PC-9 (cell line): Measurements from ENCODE around the gene EHBP1. TPM values are rescaled to one million over a fixed set of nuclear protein-coding genes. Genes with fewer than 3 reads are reported as not detected.

Experiments
- BruUV-seq: library from RNA; stranded (reverse); fragments of 400-500 nt; replicated peaks from 2 replicates; lab custom pipeline; 2021; lab: Mats Ljungman, UMichigan
- CTCF ChIA-PET: fragments of 300-600 bp; sonication (Branson Sonifier 250); formaldehyde crosslinking; loops from one replicate; lab custom pipeline; 2022; ENCODE audit warnings: antibody characterized with exemption; lab: Charles Lee
- POLR2A ChIA-PET: fragments of 300-600 bp; sonication (Branson Sonifier 250); formaldehyde crosslinking; loops from one replicate; lab custom pipeline; 2022; ENCODE audit warnings: antibody characterized with exemption; ENCODE audit not compliant: unreplicated experiment; lab: Charles Lee
- DNase-seq, 2 experiments: peaks; one replicate each; pipeline versions ENCODE4 v3.0.0 to v3.0.0-alpha.2; 2015 to 2022; ENCODE audit warnings: mixed read lengths in 1 of 2
- H2AFZ ChIP-seq: fragments of 200-600 bp; sonication (generic); 2 replicates; pipeline ENCODE4 v1.8.1; 2017; ENCODE audit warnings: antibody characterized with exemption
- H3F3A ChIP-seq: fragments of 200-600 bp; sonication (generic); 2 replicates; pipeline ENCODE4 v1.8.1; 2017; ENCODE audit warnings: antibody characterized with exemption, mild to moderate bottlenecking, low read depth; ENCODE audit not compliant: insufficient read depth
- H3K27ac ChIP-seq: fragments of 200-600 bp; sonication (generic); 2 replicates; pipeline ENCODE4 v1.6.1; 2016; ENCODE audit warnings: mixed run types
- H3K27me3 ChIP-seq: fragments of 200-600 bp; sonication (generic); 2 replicates; pipeline ENCODE4 v1.6.1; 2016; ENCODE audit warnings: low read depth, mixed run types; ENCODE audit not compliant: insufficient read depth
- H3K36me3 ChIP-seq: fragments of 200-600 bp; sonication (generic); 2 replicates; pipeline ENCODE4 v1.6.1; 2016; ENCODE audit warnings: low read depth, mixed run types
- H3K4me1 ChIP-seq: fragments of 200-600 bp; sonication (generic); replicated peaks from 2 replicates; pipeline ENCODE4 v1.6.1; 2016; ENCODE audit warnings: mixed run types; ENCODE audit not compliant: insufficient read depth
- H3K4me2 ChIP-seq: fragments of 200-600 bp; sonication (generic); 2 replicates; pipeline ENCODE4 v1.6.1; 2017; ENCODE audit warnings: mixed run types
- H3K4me3 ChIP-seq: fragments of 200-600 bp; sonication (generic); 2 replicates; pipeline ENCODE4 v1.6.1; 2016; ENCODE audit warnings: mixed run types
- H3K79me2 ChIP-seq: fragments of 200-600 bp; sonication (generic); 2 replicates; pipeline ENCODE4 v1.6.1; 2017; ENCODE audit warnings: low read depth, mixed run types
- H3K9me2 ChIP-seq: fragments of 200-600 bp; sonication (generic); 2 replicates; pipeline ENCODE4 v1.8.1; 2017; ENCODE audit warnings: mild to moderate bottlenecking; ENCODE audit not compliant: insufficient read depth
- H3K9me3 ChIP-seq: fragments of 200-600 bp; sonication (generic); 2 replicates; pipeline ENCODE4 v1.8.1; 2016; ENCODE audit warnings: low read depth; ENCODE audit not compliant: insufficient read depth
- H4K20me1 ChIP-seq: fragments of 200-600 bp; sonication (generic); 2 replicates; pipeline ENCODE4 v1.8.1; 2017; ENCODE audit not compliant: insufficient read depth
- EZH2 ChIP-seq: fragments of 200-600 bp; sonication (generic); IDR thresholded peaks from 2 replicates; pipeline ENCODE4 v1.8.0; 2017; ENCODE audit warnings: antibody characterized with exemption, low read depth
- intact Hi-C: fragments of 100-400 bp; cut with micrococcal nuclease; formaldehyde crosslinking; loops from one replicate; pipeline ENCODE4 v1.10.0; 2022; ENCODE audit not compliant: unreplicated experiment
- total RNA-seq: library from RNA; stranded (reverse); gene quantifications from 2 replicates; pipeline ENCODE4 v1.2.3, GENCODE V29; 2021
- TF ChIP-seq, protein P1 (sequence below): fragments of 200-600 bp; sonication (generic); conservative IDR thresholded peaks from 2 replicates; pipeline ENCODE4 v1.6.1; 2017; ENCODE audit warnings: mixed run types, antibody characterized with exemption, mild to moderate bottlenecking, moderate library complexity

EHBP1 gene
- total RNA-seq, 1 experiment from 2014 or later: 100 TPM

- DNase-seq: no peak
- Histone ChIP-seq H3K9me3 (no peaks in the 10 kb centered on the region), H3K27ac (no peak overlapping the region), H3K9me2 (no peaks in the 10 kb centered on the region), H3K36me3 (peaks cover 6% of the 10 kb centered on the region), H3K27me3 (no peaks in the 10 kb centered on the region), H3K4me2 (no peak overlapping the region), H3F3A (no peaks in the 10 kb centered on the region), H3K4me1 (no peaks in the 10 kb centered on the region), H3K4me3 (no peak overlapping the region), H4K20me1 (no peaks in the 10 kb centered on the region), H3K79me2 (no peaks in the 10 kb centered on the region), H2AFZ (no peak overlapping the region)
- TF ChIP-seq, protein P1, sequence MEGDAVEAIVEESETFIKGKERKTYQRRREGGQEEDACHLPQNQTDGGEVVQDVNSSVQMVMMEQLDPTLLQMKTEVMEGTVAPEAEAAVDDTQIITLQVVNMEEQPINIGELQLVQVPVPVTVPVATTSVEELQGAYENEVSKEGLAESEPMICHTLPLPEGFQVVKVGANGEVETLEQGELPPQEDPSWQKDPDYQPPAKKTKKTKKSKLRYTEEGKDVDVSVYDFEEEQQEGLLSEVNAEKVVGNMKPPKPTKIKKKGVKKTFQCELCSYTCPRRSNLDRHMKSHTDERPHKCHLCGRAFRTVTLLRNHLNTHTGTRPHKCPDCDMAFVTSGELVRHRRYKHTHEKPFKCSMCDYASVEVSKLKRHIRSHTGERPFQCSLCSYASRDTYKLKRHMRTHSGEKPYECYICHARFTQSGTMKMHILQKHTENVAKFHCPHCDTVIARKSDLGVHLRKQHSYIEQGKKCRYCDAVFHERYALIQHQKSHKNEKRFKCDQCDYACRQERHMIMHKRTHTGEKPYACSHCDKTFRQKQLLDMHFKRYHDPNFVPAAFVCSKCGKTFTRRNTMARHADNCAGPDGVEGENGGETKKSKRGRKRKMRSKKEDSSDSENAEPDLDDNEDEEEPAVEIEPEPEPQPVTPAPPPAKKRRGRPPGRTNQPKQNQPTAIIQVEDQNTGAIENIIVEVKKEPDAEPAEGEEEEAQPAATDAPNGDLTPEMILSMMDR: no peak
- no peak for TF ChIP-seq EZH2
- BruUV-seq: no TSS peak
- POLR2A ChIA-PET: no interaction called here
- intact Hi-C loops: no loop called here
- CTCF ChIA-PET: no interaction called here
Observed at GRCh38 chr2:62852254-62852653, 146.7 kb downstream of the EHBP1 start.

DNA sequence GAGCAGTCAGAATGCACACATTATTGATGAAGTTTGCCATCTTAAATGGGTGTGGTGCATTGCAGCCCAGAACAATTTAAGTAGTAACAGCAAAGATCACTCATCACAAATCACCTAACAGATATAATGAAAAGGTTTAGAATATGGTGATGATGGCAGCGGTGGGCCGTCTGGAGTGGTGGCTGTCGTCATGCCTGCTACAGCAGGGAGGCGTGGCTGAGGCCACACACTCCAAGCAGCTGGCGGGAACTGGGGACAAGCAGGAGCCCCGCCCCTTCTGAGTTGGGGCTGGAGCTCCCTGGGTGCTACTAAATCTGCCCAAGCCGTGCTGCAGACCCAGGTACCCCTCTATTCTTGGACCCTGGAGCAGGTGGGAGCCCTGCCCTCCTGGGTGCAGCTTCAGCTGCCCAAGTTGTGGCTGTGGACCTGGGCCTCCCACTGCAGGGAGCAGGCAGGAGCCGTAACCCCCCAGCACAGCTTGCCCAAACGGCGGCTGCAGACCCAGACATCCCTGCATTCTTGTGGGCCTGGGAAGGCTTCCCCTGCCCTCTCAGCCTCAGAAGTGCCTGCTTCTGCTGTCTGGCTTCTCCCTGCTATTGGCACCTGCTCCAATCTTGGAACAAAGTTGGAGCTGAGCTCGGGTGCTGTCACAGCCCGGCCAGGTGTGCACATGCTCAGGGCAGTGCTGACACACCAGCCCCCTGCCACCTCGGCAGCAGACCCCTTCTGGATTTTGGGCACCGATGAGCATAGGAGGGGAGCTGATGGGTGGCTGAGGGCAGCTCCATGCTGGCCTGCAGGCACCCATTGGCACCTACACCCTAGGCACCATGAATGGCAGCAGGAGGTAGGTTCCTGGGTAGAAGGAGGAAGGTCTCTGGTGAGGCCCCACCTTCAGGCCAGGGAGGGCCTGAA is 149.3 kb downstream of the EHBP1 start:
- H3K36me3 ChIP-seq: peaks cover 11% of the 10 kb centered on the region

GRCh38 chr2:62856228-62857040 is 150.9 kb downstream of the EHBP1 start:
- Histone ChIP-seq H4K20me1 (no peaks in the 10 kb centered on the region), H3K27me3 (no peaks in the 10 kb centered on the region), H3K36me3 (peaks cover 11% of the 10 kb centered on the region), H3K27ac (no peak overlapping the region), H3K79me2 (no peaks in the 10 kb centered on the region), H3K4me1 (no peaks in the 10 kb centered on the region), H3K9me3 (no peaks in the 10 kb centered on the region), H3K4me3 (no peak overlapping the region), H3K4me2 (no peak overlapping the region), H3F3A (no peaks in the 10 kb centered on the region), H2AFZ (no peak overlapping the region), H3K9me2 (no peaks in the 10 kb centered on the region)
- no peak for TF ChIP-seq EZH2
- TF ChIP-seq, protein P1: no peak
- intact Hi-C loops: no loop called here
- ChIA-PET CTCF (no interaction called here), POLR2A (no interaction called here)
- BruUV-seq: no TSS peak
- DNase-seq: no peak

More for the DNA sequence above, 149.3 kb downstream of the EHBP1 start:
- CTCF ChIA-PET: no interaction called here
- no peaks in the 10 kb centered on the region for H3K4me1 ChIP-seq
- BruUV-seq: no TSS peak
- H3K27ac ChIP-seq: no peak overlapping the region
- no peaks in the 10 kb centered on the region for H3K27me3 ChIP-seq
- no peak for TF ChIP-seq EZH2
- TF ChIP-seq, protein P1: no peak
- POLR2A ChIA-PET: no interaction called here
- no peak for DNase-seq
- no peaks in the 10 kb centered on the region for H3F3A ChIP-seq
- intact Hi-C loops: no loop called here
- H3K79me2 ChIP-seq: no peaks in the 10 kb centered on the region
- H2AFZ ChIP-seq: no peak overlapping the region
- no peaks in the 10 kb centered on the region for H4K20me1 ChIP-seq
- no peaks in the 10 kb centered on the region for H3K9me3 ChIP-seq
- no peaks in the 10 kb centered on the region for H3K9me2 ChIP-seq
- no peak overlapping the region for H3K4me2 ChIP-seq
- H3K4me3 ChIP-seq: no peak overlapping the region
